Measurements from ENCODE around the gene MAST2. TPM values are rescaled to one million over a fixed set of nuclear protein-coding genes. Genes with fewer than 3 reads are reported as not detected.
A peak's percentile ranks its signal among the peaks of the same experiment; 100 is the strongest.
"Not testable (repeated sequence)": the region's sequence is repeated elsewhere in the genome, so short reads cannot be mapped to it uniquely, and the experiment has no call there.

MAST2 gene
- total RNA-seq, 1 experiment from 2014 or later: 9.6 TPM

DNA sequence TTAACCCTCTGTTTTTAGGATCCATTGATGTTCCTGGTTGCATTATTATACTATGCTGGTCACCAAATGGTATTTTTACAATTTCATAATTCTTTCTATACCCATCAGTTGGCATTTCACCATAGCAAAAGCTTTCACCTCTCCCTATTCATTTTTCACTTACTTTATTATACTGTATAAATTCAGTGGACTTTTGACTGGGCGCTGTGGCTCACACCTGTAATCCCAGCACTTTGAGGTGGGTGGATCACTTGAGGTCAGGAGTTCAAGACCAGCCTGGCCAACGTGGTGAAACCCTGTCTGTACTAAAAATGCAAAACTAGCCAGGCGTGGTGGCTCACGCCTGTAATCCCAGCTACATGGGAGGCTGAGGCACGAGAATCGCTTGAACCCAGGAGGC is 128.8 kb downstream of the MAST2 start:
- DNase-seq (ENCODE audit: low spot score): not testable (repeated sequence)

DNA sequence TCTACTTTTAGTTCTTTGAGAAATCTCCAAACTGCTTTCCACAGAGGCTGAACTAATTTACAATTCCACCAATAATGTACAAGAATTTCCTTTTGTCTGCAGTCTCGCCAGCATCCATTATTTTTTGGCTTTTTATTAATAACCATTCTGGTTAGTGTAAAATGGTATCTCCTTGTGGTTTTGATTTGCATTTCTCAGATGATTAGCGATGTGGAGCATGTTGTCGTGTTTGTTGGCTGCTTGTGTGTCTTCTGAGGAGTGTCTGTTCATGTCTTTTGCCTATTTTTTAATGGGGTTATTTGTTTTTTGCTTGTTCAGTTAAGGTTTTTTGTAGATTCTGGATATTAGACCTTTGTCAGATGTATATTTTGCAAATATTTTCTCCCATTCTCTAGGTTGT is 131.5 kb downstream of the MAST2 start:
- DNase-seq (ENCODE audit: low spot score): no peak

DNA sequence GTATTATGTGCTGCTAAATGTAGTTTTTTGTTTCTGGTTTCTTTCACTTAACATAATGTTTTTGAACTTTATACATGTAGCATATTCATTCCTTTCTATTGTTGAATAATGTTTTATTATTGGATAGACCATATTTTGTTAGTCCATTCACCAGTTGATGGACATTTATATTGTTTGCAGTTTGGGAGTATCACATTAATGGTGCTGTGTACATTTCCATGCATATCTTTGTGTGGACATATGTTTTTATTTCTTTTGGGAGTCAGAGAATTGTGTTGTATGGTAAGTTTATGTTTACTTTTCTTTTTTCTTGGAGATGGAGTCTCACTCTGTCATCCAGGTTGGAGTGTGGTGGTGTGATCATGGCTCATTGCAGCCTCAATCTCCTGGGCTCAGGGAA is 134.6 kb downstream of the MAST2 start:
- no peak for DNase-seq (ENCODE audit: low spot score)

DNA sequence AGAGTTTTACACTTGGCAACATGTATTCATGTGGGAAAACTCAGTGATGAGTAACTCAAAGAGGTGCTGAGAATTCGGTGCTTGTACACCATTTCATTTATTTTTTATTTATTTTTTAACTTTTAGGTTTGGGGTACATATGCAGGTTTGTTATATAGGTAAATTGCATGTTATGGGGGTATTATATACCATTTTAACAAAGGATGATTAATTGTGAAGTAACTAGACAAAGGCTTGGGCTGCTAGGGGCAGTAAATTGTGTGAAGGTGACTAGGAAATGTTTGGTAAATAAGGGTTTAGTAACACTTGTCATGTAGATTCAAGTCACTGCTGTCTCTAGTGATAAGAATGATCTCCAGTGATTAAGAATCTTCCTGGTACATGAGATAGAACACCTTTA is 139.0 kb downstream of the MAST2 start:
- DNase-seq (ENCODE audit: low spot score): no peak

DNA sequence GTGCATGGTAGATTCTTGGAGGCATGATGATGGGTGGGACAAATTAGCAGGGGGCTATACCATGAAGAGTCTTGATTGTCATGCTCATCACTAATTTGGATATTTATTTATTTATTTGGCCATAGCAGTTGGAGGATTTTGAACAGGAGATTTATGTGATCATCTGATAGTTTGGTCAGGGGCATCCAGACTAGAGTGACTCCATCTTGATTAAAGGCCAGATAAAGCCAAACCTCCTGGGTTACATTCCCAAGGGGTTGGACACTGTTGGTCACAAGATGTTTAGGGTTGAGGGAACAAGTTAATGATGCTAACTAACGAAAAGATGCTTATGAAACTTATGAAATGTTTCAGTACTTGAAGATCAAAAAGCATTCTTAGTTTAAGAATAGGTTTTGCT is 139.8 kb downstream of the MAST2 start:
- DNase-seq (ENCODE audit: low spot score): no peak

DNA sequence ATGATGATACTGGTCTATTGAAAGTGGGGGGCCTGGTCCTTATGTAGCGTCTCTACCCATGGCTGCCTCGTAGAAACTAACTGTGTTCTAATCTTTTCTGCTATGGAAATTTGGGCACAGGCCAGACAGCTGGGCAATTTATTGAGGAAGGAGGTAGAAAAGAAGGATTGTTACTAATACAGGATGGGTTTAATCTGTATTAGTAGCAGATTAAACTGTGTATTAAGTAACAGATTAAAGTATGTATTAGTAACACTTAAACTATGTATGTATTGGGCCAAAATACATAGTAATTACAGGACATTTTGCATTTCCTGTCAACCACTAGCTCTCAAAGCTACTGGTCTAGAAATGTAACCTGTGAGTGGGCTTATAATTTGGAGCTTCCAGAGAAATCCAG is 142.0 kb downstream of the MAST2 start:
- no peak for DNase-seq (ENCODE audit: low spot score)

DNA sequence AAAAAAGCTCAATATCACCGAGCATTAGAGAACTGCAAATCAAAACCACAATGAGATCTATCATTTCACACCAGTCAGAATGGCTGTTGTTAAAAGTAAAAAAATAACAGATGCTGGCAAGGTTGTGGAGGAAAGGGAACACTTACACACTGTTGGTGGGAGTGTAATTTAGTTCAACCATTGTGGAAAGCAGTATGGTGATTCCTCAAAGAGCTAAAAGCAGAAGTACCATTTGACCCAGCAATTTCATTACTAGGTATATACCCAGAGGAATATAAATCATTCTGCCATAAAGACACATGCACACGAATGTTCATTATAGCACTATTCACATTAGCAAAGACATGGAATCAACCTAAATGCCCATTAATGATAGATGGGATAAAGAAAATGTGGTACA is 146.1 kb downstream of the MAST2 start:
- not testable (repeated sequence) for DNase-seq (ENCODE audit: low spot score)

DNA sequence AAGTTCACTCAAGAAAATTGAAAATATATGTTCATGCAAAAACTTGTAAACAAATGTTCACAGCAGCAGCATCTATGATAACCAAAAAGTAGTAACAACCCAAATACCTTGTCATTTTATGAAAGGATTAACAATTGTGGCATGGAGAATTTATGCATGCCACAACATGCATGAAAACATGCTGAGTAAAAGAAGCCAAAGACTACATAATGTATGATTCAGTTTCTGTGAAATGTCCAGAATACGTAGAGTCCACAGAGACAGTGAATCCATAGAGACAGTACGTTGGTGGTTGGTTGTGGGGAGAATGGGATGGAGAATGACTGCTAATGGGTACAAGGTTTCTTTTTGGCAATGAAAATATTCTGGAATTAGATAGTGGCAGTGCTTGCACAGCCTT is 148.7 kb downstream of the MAST2 start:
- DNase-seq (ENCODE audit: low spot score): no peak

DNA sequence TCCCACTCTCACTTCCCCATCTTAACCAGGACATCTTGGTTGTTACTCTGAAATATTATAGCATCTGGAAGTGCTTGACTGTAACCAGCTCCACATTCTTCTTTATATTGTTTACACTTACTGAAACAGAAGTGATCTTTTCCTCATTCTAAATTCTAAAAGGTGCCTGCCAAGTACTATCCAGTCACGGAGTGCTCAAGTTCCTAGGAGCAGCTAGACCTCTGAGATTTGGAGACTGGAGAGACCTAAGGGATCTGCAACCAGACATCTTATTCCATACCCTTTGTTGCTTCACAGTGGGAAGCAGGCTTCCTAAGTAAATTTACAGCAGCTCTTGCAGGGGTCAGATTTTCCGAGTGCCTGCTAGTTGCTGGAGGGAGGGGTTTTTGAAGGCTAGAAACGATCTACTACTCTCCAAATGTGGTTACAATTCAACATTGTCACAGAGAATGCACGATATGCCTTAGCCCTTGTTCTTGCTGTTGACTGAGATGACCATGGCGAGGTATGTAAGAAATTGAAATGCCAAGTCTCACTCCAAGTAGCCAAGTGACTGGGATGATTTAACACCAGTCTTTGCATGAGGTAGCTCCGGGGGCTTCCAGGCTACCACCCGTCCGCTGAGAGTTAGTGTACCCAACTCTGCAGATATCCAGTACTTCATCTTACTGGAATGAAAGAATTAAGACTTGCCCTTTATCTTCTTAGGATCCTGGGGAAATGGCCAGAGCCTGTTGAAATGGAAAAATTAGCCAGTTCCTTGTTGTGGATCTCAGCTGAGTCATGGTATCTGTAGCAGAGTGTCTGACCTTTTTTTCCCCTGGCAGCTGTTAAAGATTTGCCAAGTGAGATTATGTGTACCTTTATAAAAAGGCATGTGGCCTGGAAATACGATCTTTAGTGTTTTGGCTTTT is 150.8 kb downstream of the MAST2 start:
- DNase-seq (ENCODE audit: low spot score): peak; percentile 64

DNA sequence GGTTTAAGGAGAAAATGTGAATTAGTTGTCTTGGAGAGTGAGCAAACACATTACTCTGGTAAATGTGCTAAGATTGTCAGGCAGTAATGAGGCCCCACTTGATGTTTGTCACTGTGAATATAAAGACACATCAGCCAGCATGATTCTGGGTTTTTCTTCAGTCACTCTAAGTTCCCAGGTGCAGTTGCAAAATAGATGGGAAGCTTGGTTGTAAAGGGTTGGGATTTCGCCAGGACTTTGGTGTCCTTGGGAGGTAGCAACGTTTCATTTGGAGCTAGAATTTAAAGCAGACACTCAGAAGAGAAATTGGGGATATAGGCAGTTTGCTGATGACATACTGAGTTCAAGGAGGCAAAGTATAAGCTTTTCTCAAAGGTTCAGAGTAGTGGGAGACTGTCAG is 154.3 kb downstream of the MAST2 start:
- no peak for DNase-seq (ENCODE audit: low spot score)

DNA sequence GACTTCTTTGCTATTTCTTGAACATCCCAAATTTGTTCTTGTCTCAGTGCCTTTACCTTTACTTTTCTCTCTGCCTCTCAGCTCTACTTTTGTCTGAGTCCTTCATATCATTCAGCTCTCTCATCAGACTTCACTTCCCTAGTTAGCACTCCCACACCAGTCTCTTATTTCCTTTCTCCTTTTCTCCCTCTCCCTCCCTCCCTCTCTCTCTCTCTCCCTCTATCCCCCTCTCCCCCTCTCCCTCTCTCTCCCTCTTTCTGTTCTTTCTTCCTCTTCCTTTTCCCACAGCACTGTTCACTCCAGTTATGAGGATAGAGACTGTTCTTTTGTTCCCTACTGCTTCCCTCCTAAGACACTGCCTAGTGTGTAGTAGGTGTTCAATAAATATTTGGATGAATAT is 154.9 kb downstream of the MAST2 start:
- no peak for DNase-seq (ENCODE audit: low spot score)

DNA sequence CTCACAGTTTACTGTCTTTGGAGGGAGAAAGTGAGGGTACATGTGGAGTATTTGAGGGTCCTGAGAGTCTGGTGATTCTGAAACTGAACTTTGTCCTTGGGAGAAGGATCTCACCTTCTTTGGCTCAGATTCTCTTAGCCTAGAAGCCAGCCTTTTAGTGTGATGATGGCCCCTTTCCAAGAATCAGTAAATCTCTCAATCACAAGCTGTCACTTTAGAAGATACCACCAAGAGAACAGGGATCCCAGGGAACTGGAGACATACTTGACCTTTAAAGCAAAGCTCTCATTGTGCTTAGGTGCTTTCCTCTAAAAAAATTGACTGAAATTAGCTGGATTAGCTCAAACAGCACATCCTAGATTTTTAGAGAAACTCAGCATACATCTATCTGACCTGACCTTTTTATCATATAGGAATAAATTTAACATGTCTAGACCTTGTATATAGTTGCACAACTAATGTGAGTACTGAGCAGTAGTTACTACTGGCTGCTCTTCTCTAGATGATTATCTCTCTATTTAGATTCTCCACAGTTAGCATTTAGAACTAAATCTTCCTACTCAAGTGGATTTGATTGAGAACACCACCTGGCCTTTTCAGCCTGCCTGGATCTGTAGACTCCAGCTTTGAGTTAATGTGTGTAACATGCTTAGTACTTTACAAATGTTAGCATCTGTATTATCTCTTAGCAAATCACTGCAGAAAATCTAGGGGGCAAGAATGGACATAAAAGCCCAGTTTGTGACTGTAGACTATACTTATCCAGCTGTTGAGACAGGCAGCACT is 157.7 kb downstream of the MAST2 start:
- no peak for DNase-seq (ENCODE audit: low spot score)

DNA sequence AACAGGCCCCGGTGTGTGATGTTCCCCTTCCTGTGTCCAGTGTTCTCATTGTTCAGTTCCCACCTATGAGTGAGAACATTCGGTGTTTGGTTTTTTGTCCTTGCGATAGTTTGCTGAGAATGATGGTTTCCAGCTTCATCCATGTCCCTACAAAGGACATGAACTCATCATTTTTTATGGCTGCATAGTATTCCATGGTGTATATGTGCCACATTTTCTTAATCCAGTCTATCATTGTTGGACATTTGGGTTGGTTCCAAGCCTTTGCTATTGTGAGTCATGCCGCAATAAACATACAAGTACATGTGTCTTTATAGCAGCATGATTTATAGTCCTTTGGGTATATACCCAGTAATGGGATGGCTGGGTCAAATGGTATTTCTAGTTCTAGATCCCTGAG is 158.5 kb downstream of the MAST2 start:
- DNase-seq (ENCODE audit: low spot score): not testable (repeated sequence)

DNA sequence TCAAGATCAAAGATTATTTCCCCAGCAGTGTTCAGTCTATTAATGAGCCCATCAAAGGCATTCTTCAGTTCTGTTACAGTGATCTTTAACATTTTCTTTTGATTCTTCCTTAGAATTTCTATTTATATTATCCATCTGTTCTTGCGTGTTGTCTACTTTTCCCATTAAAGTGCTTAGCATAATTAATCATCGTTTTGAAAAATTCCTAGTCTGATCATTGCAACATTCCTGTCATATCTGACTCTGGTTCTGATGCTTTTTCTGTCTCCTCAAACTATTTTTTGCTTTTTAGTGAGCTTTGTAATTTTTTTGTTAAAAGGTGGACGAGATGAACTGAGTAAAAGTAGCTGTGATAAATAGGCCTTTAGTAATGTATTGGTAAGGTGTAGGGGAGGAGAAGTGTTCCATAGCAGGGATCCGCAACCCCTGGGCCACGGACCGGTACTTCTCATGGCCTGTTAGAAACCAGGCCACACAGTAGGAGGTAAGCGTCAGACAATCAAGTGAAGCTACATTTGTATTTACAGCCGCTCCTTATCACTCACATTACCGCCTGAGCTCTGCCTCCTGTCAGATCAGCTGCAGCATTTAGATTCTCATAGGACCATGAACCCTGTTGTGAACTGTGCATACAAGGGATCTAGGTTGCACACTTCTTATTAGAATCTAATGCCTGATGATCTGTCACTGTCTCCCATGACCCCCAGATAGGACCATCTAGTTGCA is 165.7 kb downstream of the MAST2 start:
- no peak for DNase-seq (ENCODE audit: low spot score)

DNA sequence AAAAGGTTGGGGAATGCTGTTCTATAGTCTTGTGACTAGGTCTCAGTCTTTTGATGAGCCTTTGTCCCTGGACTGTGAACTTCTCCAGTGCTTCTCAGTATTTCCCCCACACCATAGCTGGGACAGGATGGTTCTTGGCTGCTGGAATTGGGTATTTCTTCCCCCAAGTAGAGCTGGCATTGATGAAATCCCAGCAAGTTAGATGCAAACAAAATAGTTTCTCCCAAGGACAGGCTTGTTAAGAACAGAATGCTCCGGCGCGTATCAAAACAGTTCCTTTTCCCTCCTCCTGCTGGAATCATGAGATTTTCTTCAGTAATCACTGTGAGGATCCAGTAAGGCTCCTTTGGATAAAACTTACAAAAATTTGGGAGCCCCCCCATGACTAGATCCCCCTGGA is 166.5 kb downstream of the MAST2 start:
- no peak for DNase-seq (ENCODE audit: low spot score)

DNA sequence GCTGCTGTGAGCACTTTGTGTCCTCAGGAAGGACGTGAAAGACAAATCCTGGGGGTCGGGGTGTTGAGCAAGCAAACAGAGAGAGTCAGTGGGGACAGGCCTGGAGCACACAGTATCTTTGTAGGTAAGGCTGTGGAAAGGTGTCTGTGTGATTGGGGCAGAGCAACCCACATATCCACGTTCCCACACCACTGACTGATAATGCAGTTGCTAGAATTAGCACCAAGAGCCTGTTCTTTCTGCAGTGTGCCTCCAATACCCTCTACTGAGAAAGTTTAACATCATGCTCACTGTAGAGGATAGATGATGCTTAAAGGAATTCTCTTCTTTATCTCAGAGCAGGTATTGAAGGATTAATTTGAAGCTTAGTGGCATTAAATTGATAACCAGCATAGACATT is 167.9 kb downstream of the MAST2 start:
- no peak for DNase-seq (ENCODE audit: low spot score)

DNA sequence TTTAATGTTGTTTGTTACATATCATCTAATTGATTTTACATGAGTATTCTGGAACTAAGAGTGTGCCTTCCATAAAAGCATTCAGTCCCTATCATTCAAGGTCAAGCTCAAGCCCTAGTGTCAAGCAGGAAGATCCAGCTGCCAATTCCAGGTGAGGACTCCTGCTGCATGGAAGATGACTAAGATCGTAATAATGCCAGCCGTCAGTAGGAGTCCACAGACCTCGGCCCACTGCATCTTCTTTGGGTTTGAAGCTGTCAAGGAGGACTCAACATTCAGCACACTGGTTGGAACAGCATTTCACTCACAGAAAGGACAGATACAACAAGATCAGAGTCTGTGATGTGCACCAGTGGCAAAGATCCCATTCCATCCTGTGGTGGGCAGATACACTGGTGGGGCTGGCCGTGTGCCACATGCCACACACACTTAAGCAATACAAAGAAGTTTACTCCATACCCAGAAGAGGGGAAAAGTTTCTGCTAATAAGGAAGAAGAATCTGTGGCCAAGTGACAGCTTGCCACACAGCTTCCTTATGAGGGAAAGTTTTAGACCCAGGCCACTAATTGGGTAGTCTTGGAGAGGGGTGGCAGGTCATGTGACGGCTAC is 168.6 kb downstream of the MAST2 start:
- DNase-seq (ENCODE audit: low spot score): no peak

DNA sequence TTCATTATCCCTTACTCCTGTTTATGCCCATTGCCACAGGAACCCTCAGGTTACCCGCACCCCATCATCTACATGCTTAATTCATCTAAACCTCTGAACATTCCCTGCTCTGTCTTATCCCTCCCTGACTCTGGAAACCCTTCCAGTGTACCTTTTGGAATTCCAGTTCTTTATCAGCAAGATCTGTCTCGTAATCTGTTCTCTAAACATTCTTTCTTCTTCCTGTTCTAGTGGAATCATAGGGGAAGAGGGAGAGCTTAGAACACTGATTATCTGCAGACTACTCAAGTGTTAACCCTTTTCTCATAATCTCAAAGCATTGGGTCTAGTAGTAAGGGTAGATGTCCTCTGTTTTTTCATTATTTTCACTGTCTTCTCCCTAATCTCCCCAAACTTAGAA is 169.2 kb downstream of the MAST2 start:
- DNase-seq (ENCODE audit: low spot score): no peak

DNA sequence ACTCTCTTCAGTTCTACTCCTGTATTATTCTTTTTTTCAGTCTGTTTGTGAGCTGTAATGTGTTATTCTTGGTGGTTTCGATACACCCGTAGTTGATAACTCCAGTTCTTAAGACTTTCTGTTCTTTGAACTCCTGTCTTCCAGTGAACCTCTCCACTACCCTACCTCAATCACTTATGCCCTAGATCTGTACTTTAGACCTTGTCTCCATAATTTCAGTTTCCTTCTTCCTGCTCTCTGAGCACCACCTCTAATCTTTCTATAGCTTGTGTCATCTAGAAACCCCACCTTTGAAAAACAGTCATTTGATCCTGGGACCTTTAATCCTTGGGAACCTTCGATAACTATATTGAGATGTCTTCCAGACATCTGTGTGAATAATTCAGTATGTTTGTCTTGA is 169.7 kb downstream of the MAST2 start:
- DNase-seq (ENCODE audit: low spot score): no peak

DNA sequence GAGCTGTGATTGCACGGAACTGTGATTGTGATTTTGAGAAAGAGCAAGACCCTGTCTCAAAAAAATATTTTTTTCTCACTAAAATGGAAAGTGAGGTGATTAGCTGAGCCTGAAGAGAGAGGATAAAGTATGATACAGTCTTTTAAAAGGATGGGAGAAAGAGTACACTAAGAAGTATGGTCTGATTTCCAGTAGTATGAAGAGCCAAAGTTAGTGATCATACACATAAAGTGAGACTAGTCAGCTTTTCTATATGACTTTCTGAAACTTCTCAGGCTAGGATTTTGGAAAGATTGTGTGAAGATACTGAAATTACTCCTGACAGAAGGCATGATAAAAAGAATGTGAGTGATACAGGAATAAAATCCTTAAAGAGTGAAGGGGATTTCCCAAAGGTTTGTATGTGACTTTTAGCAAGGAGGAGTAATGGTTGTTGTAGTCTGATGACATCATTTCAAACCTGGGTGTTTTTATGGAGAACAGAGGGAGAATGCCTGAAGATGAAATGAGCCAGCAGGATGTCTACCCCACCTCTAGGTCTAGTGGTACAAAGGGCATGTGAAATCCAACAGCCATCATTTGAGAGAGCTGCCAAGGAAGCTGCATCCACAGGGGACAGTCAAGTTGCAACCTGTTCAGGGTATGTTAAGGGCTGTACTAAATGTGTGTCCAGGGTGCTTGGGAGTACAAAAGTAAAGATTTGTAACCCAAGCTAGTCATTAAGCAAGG is 171.3 kb downstream of the MAST2 start:
- DNase-seq (ENCODE audit: low spot score): no peak

DNA sequence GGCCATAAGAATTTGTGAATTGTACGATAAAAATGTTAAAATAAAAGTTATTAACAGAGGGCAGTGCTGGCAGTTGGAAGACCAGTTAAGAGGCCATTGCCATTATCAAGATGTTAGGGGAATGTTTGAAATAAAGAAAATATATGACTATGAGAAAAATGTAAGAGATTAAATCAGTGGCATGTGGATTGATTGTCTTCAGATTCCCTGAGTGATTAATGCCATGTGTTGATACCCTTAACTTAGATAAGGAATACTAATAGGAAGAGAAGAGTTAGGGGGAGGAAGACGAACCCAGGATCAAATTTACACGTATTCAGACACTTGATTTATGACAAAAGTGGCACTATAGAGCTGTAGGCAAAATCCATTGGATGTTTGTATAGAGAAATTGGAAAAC is 173.2 kb downstream of the MAST2 start:
- no peak for DNase-seq (ENCODE audit: low spot score)
